ENCODE results near the gene HNF1A. TPM values are rescaled to one million over a fixed set of nuclear protein-coding genes. Genes with fewer than 3 reads are reported as not detected.

HNF1A gene
- total RNA-seq, 1 experiment from 2014 or later: 8.4 TPM

- no peak for DNase-seq
- Mint-ChIP-seq H3K27me3 (ENCODE audit: unreplicated experiment) (no peaks in the 10 kb centered on the region), H3K4me3 (ENCODE audit: low read depth, unreplicated experiment) (no peak overlapping the region), H3K36me3 (ENCODE audit: insufficient read depth, unreplicated experiment) (peaks cover 9% of the 10 kb centered on the region), H3K27ac (ENCODE audit: unreplicated experiment) (no peak overlapping the region), H3K9me3 (ENCODE audit: low read depth, unreplicated experiment) (no peaks in the 10 kb centered on the region), H3K4me1 (ENCODE audit: low read depth, unreplicated experiment) (peaks cover 12% of the 10 kb centered on the region)
- intact Hi-C loops (cut with micrococcal nuclease; ENCODE audit: unreplicated experiment): no loop called here
- no peak for TF ChIP-seq CTCF (IDR thresholded peaks at IDR 0.05; ENCODE audit: unreplicated experiment)
- CTCF ChIA-PET: no interaction called here
- no TSS peak for BruUV-seq (replicated peaks)
Observed at GRCh38 chr12:121021754-121022153, 43.4 kb downstream of the HNF1A start.

GRCh38 chr12:121022713-121023112 is 44.4 kb downstream of the HNF1A start:
- BruUV-seq (replicated peaks): no TSS peak
- Mint-ChIP-seq H3K4me1 (ENCODE audit: low read depth, unreplicated experiment) (peaks cover 12% of the 10 kb centered on the region), H3K9me3 (ENCODE audit: low read depth, unreplicated experiment) (no peaks in the 10 kb centered on the region), H3K4me3 (ENCODE audit: low read depth, unreplicated experiment) (no peak overlapping the region), H3K27me3 (ENCODE audit: unreplicated experiment) (no peaks in the 10 kb centered on the region), H3K27ac (ENCODE audit: unreplicated experiment) (no peak overlapping the region), H3K36me3 (ENCODE audit: insufficient read depth, unreplicated experiment) (peaks cover 9% of the 10 kb centered on the region)
- DNase-seq: no peak
- TF ChIP-seq CTCF (IDR thresholded peaks at IDR 0.05; ENCODE audit: unreplicated experiment): no peak
- CTCF ChIA-PET: no interaction called here
- intact Hi-C loops (cut with micrococcal nuclease; ENCODE audit: unreplicated experiment): no loop called here

GRCh38 chr12:121023799-121024198 is 45.5 kb downstream of the HNF1A start:
- no peak for TF ChIP-seq CTCF (IDR thresholded peaks at IDR 0.05; ENCODE audit: unreplicated experiment)
- no peak for DNase-seq
- CTCF ChIA-PET: interaction anchor here (0.6 kb wide), 1 partner anchor 10 kb away, joined by 3 read pairs; no protein-coding TSS in a partner anchor

GRCh38 chr12:121025442-121026226 is 47.3 kb downstream of the HNF1A start:
- intact Hi-C loops (cut with micrococcal nuclease; ENCODE audit: unreplicated experiment): no loop called here
- no peak for TF ChIP-seq CTCF (IDR thresholded peaks at IDR 0.05; ENCODE audit: unreplicated experiment)
- peaks cover 9% of the 10 kb centered on the region for H3K36me3 Mint-ChIP-seq (ENCODE audit: insufficient read depth, unreplicated experiment)
- H3K4me3 Mint-ChIP-seq (ENCODE audit: low read depth, unreplicated experiment): no peak overlapping the region
- no peaks in the 10 kb centered on the region for H3K27me3 Mint-ChIP-seq (ENCODE audit: unreplicated experiment)
- H3K4me1 Mint-ChIP-seq (ENCODE audit: low read depth, unreplicated experiment): peaks cover 12% of the 10 kb centered on the region
- peak overlapping the region; percentile 72 for H3K27ac Mint-ChIP-seq (ENCODE audit: unreplicated experiment)
- CTCF ChIA-PET: no interaction called here
- peak; percentile 41 for DNase-seq
- no TSS peak for BruUV-seq (replicated peaks)
- no peaks in the 10 kb centered on the region for H3K9me3 Mint-ChIP-seq (ENCODE audit: low read depth, unreplicated experiment)

More at GRCh38 chr12:121023799-121024198, 45.5 kb downstream of the HNF1A start:
- Mint-ChIP-seq H3K27me3 (ENCODE audit: unreplicated experiment) (no peaks in the 10 kb centered on the region), H3K9me3 (ENCODE audit: low read depth, unreplicated experiment) (no peaks in the 10 kb centered on the region), H3K27ac (ENCODE audit: unreplicated experiment) (no peak overlapping the region), H3K36me3 (ENCODE audit: insufficient read depth, unreplicated experiment) (peaks cover 9% of the 10 kb centered on the region), H3K4me3 (ENCODE audit: low read depth, unreplicated experiment) (no peak overlapping the region), H3K4me1 (ENCODE audit: low read depth, unreplicated experiment) (peaks cover 12% of the 10 kb centered on the region)
- BruUV-seq (replicated peaks): no TSS peak
- intact Hi-C loops (cut with micrococcal nuclease; ENCODE audit: unreplicated experiment): no loop called here

All from Calu3 (cell line).